DOHH2 (cell line): ENCODE data around the gene MPHOSPH9.

Experiments
- H3F3A ChIP-seq: fragments of 200-600 bp; sonication (generic), shearing (Covaris generic); 2 replicates; pipeline ENCODE4 v1.6.0; 2016; ENCODE audit warnings: antibody characterized with exemption, mild to moderate bottlenecking; ENCODE audit not compliant: control insufficient read depth, insufficient read depth
- H3K27ac ChIP-seq: fragments of 200-600 bp; sonication (generic); 2 replicates; pipeline ENCODE4 v1.5.1; 2014; ENCODE audit warnings: low read depth, mild to moderate bottlenecking, low read length, moderate library complexity
- H3K27me3 ChIP-seq: fragments of 200-600 bp; sonication (generic); 2 replicates; pipeline ENCODE4 v1.6.1; 2014; ENCODE audit warnings: mild to moderate bottlenecking, low read length, mixed read lengths; ENCODE audit not compliant: control insufficient read depth
- H3K36me3 ChIP-seq: fragments of 200-600 bp; sonication (generic); 2 replicates; pipeline ENCODE4 v1.6.1; 2014; ENCODE audit warnings: mild to moderate bottlenecking, low read length, moderate library complexity, mixed read lengths; ENCODE audit not compliant: control insufficient read depth
- H3K4me1 ChIP-seq: fragments of 200-600 bp; sonication (generic); 2 replicates; pipeline ENCODE4 v1.6.1; 2014; ENCODE audit warnings: mild to moderate bottlenecking, low read length, mixed read lengths; ENCODE audit not compliant: control insufficient read depth
- H3K4me2 ChIP-seq: fragments of 200-600 bp; sonication (generic); 2 replicates; pipeline ENCODE4 v1.6.0; 2014; ENCODE audit warnings: mild to moderate bottlenecking, low read length, moderate library complexity
- H3K4me3 ChIP-seq: fragments of 200-600 bp; sonication (generic); 2 replicates; pipeline ENCODE4 v1.5.1; 2014; ENCODE audit warnings: mild to moderate bottlenecking, low read length, mixed read lengths
- H3K79me2 ChIP-seq: fragments of 200-600 bp; sonication (generic); 2 replicates; pipeline ENCODE4 v1.6.1; 2014; ENCODE audit warnings: mild to moderate bottlenecking, low read length, mixed read lengths; ENCODE audit not compliant: control insufficient read depth
- H3K9me2 ChIP-seq: fragments of 200-600 bp; sonication (generic); replicated peaks from 2 replicates; pipeline ENCODE4 v1.6.1; 2014; ENCODE audit warnings: mild to moderate bottlenecking, low read length, mixed read lengths; ENCODE audit not compliant: control insufficient read depth
- H3K9me3 ChIP-seq: fragments of 200-600 bp; sonication (generic); 2 replicates; pipeline ENCODE4 v1.6.1; 2014; ENCODE audit warnings: antibody characterized with exemption, low read length, mixed read lengths; ENCODE audit not compliant: control insufficient read depth, insufficient read depth
- H4K20me1 ChIP-seq: fragments of 200-600 bp; sonication (generic); 2 replicates; pipeline ENCODE4 v1.6.0; 2014; ENCODE audit warnings: low read depth, mild to moderate bottlenecking, antibody characterized with exemption, low read length, moderate library complexity; ENCODE audit not compliant: control insufficient read depth, insufficient read depth
- CTCF ChIP-seq: fragments of 200-600 bp; sonication (generic); IDR thresholded peaks from one replicate; pipeline ENCODE4 v1.5.1; 2014; ENCODE audit warnings: antibody characterized with exemption, mild to moderate bottlenecking, low read depth, low read length; ENCODE audit not compliant: poor library complexity, severe bottlenecking
- EZH2phosphoT487 ChIP-seq: fragments of 200-600 bp; sonication (generic); IDR thresholded peaks from 2 replicates; pipeline ENCODE4 v1.6.1; 2017; ENCODE audit warnings: borderline replicate concordance, mild to moderate bottlenecking, antibody characterized with exemption, low read length, moderate library complexity, mixed read lengths

MPHOSPH9 gene

DNA sequence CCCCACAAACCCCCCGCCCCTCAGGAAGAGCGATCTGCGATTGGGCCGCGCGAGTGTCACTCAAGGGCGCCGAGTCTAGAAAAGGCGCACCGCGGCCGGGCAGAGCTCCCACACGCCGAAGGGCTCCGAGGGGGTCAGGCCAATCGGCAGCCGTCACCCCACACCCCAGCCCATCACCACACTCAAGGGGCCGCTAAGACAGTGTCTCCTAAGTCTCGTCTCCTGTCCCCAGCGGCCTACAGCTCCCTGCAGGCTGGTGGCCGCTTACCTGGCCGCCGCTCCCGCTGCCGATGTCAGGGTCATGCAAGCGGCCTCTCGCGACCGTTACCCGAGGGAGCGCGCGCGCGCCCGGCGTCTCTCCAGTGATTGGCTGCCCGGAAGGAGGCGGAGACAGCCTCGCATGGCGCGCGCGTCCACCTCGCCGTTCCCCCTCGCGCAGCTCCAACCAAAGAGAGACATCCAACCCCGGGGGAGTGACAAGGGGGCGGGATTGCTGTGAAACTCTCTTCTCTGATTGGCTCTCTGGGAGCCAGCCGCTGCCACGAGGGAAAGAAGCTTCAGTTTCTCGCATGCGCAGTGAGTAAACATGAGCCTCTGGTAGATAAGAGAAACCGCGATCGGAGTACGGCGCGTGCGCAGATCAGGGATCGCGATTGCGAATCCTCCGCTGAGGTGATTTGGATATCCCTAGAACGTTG lies at the start of gene MPHOSPH9, which contains the start of gene MTRFR:
TSS of gene MPHOSPH9 (minus strand) at position 335 of the 698 bp plus-strand sequence. CDS start 2,777 bp downstream, outside the sequence.
TSS of gene MTRFR (plus strand) at position 630 of the 698 bp plus-strand sequence. CDS start 20,239 bp downstream, outside the sequence.
- peak within 1 kb of the TSS; percentile 70 for H3K27ac ChIP-seq
- H3K4me2 ChIP-seq: peak within 1 kb of the TSS; percentile 99
- H3K9me3 ChIP-seq: no peaks in the 10 kb centered on the region
- peaks cover 53% of the 10 kb centered on the region for H3K36me3 ChIP-seq
- peaks cover 76% of the 10 kb centered on the region for H3K4me1 ChIP-seq
- H3K79me2 ChIP-seq: peaks cover 91% of the 10 kb centered on the region
- TF ChIP-seq EZH2phosphoT487 (no peak), CTCF (no peak)
- peaks cover 27% of the 10 kb centered on the region for H3F3A ChIP-seq
- no peaks in the 10 kb centered on the region for H3K9me2 ChIP-seq
- peak within 1 kb of the TSS; percentile 93 for H3K4me3 ChIP-seq
- H3K27me3 ChIP-seq: no peaks in the 10 kb centered on the region
- no peaks in the 10 kb centered on the region for H4K20me1 ChIP-seq

GRCh38 chr12:123282111-123282510 lies 49.2 kb upstream of the MPHOSPH9 start:
- Histone ChIP-seq H3K79me2 (no peaks in the 10 kb centered on the region), H3F3A (no peaks in the 10 kb centered on the region), H3K27ac (no peak overlapping the region), H3K4me3 (no peak overlapping the region), H3K36me3 (no peaks in the 10 kb centered on the region), H4K20me1 (no peaks in the 10 kb centered on the region), H3K9me2 (no peaks in the 10 kb centered on the region), H3K9me3 (no peaks in the 10 kb centered on the region), H3K27me3 (no peaks in the 10 kb centered on the region), H3K4me1 (peaks cover 6% of the 10 kb centered on the region), H3K4me2 (no peak overlapping the region)
- TF ChIP-seq EZH2phosphoT487: no peak

DNA sequence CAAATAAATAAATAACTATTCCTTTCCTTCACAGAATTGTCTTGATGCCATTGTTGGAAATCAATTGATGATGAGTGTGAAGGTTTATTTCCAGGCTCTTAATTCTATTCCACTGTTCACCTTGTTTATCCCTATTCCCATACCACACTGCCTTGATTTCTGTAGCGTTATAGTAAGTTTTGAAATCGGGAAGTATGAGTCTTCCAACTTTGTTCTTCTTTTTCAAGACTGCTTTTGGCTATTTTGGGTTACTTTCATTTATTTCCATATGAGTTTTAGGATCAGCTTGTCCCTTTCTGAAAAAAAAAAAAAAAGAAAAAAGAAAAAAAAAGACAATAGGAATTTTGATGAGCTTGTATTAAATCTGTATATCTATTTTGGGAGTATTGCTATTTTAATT lies 48.0 kb upstream of the MPHOSPH9 start:
- H3K27ac ChIP-seq: no peak overlapping the region
- H3K9me2 ChIP-seq: no peaks in the 10 kb centered on the region
- H3K4me2 ChIP-seq: no peak overlapping the region
- no peaks in the 10 kb centered on the region for H3K79me2 ChIP-seq
- no peaks in the 10 kb centered on the region for H3F3A ChIP-seq
- no peak overlapping the region for H3K4me3 ChIP-seq
- no peaks in the 10 kb centered on the region for H3K27me3 ChIP-seq
- no peaks in the 10 kb centered on the region for H3K9me3 ChIP-seq
- no peak for TF ChIP-seq CTCF
- no peak for TF ChIP-seq EZH2phosphoT487
- H3K36me3 ChIP-seq: no peaks in the 10 kb centered on the region
- no peaks in the 10 kb centered on the region for H4K20me1 ChIP-seq
- H3K4me1 ChIP-seq: peaks cover 6% of the 10 kb centered on the region

GRCh38 chr12:123278101-123278627 lies 45.2 kb upstream of the MPHOSPH9 start:
- Histone ChIP-seq H3K4me1 (peaks cover 6% of the 10 kb centered on the region), H4K20me1 (no peaks in the 10 kb centered on the region), H3K27me3 (no peaks in the 10 kb centered on the region), H3K4me2 (peak overlapping the region; percentile 35; the same call in 1 of the 2 replicates), H3K27ac (no peak overlapping the region), H3K4me3 (no peak overlapping the region), H3K79me2 (no peaks in the 10 kb centered on the region), H3K9me3 (no peaks in the 10 kb centered on the region), H3F3A (no peaks in the 10 kb centered on the region), H3K36me3 (no peaks in the 10 kb centered on the region), H3K9me2 (no peaks in the 10 kb centered on the region)
- no peak for TF ChIP-seq CTCF
- TF ChIP-seq EZH2phosphoT487: no peak
